ENCODE measurements around the gene NR0B1. TPM values are rescaled to one million over a fixed set of nuclear protein-coding genes. Genes with fewer than 3 reads are reported as not detected.

NR0B1 gene
- total RNA-seq, 1 donor from 2014 or later, result not detected

- no peak for DNase-seq (ENCODE audit: low spot score)
- no peak overlapping the region for H3K4me3 Mint-ChIP-seq (ENCODE audit: unreplicated experiment)
- no peak overlapping the region for H3K27ac Mint-ChIP-seq (ENCODE audit: unreplicated experiment)
- H3K9me3 Mint-ChIP-seq (ENCODE audit: low read depth), result peaks cover 2% of the 10 kb centered on the region
- no peaks in the 10 kb centered on the region for H3K36me3 Mint-ChIP-seq (ENCODE audit: low read depth)
- H3K4me1 Mint-ChIP-seq (ENCODE audit: low read depth), result no peaks in the 10 kb centered on the region
- TF ChIP-seq CTCF (IDR thresholded peaks at IDR 0.05), result no peak
- H3K27me3 Mint-ChIP-seq (ENCODE audit: low read depth), result peaks cover 5% of the 10 kb centered on the region
Observed at GRCh38 chrX:30317308-30317707, 8.1 kb upstream of the NR0B1 start.

- Mint-ChIP-seq H3K4me3 (ENCODE audit: unreplicated experiment) (no peak overlapping the region), H3K9me3 (ENCODE audit: low read depth) (no peaks in the 10 kb centered on the region), H3K27ac (ENCODE audit: unreplicated experiment) (no peak overlapping the region), H3K36me3 (ENCODE audit: low read depth) (no peaks in the 10 kb centered on the region), H3K4me1 (ENCODE audit: low read depth) (no peaks in the 10 kb centered on the region), H3K27me3 (ENCODE audit: low read depth) (peaks cover 7% of the 10 kb centered on the region)
- no peak for DNase-seq (ENCODE audit: low spot score)
- no peak for TF ChIP-seq CTCF (IDR thresholded peaks at IDR 0.05)
Observed at GRCh38 chrX:30313322-30313721, 4.1 kb upstream of the NR0B1 start.

DNA sequence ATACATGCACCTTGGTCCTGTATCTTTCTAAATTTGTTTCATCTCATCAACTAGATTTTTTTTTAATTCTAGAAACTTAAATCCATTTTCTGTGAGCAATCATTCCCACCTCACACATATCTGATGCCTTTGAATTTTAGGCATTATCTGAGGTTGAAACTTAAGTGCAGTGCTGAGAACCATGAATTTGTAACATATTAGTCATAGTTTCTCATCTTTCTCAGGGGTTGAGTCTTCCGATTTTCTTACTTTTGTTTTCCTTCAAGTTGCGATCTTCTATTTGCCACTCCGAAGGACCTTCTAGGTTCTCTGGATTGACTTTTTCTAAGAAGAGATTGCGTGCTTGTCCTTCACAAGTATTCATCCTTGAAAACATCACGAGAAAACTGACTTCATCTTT, 3.7 kb upstream of the NR0B1 start:
- DNase-seq (ENCODE audit: low spot score), result no peak
- Mint-ChIP-seq H3K4me1 (ENCODE audit: low read depth) (no peaks in the 10 kb centered on the region), H3K4me3 (ENCODE audit: unreplicated experiment) (no peak overlapping the region), H3K9me3 (ENCODE audit: low read depth) (no peaks in the 10 kb centered on the region), H3K27ac (ENCODE audit: unreplicated experiment) (no peak overlapping the region), H3K36me3 (ENCODE audit: low read depth) (no peaks in the 10 kb centered on the region), H3K27me3 (ENCODE audit: low read depth) (peaks cover 10% of the 10 kb centered on the region)
- no peak for TF ChIP-seq CTCF (IDR thresholded peaks at IDR 0.05)

DNA sequence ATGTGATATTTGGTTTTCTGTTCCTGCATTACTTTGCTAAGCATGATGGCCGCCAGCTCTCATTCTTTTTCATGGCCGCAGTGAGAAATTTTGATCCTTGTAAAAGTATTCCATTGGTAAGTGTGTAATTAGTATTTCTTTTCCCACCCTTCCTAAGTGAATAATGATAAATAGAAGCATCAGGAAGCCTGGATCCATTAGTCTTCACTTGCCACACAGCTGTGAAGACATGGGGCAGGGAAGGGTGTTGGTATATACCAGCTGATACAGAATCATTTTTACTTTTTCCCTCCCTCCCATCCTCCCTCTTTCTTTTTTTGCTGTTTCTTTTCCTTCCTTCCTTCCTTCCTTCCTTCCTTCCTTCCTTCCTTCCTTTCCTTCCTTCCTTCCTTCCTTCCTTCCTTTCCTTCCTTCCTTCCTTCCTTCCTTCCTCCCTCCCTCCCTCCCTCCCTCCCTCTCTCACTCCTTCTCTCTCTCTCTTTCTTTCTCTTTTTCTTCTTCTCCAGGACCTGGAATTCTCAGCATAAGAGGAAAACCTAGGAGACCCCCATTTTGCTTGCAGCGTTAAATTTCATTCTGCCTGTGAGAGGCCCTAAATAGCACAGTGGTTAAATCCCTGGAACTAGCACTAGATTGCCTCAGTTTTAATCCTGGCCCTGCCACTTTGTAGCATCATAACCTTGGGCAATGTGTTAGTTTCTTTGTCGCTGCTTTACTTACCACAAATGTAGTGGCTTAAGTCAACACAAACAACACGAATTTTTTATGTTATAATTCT, 1.4 kb upstream of the NR0B1 start:
- H3K27ac Mint-ChIP-seq (ENCODE audit: unreplicated experiment), result no peak overlapping the region
- no peak overlapping the region for H3K4me3 Mint-ChIP-seq (ENCODE audit: unreplicated experiment)
- TF ChIP-seq CTCF (IDR thresholded peaks at IDR 0.05), result no peak
- no peaks in the 10 kb centered on the region for H3K36me3 Mint-ChIP-seq (ENCODE audit: low read depth)
- no peak for DNase-seq (ENCODE audit: low spot score)
- H3K27me3 Mint-ChIP-seq (ENCODE audit: low read depth), result peaks cover 12% of the 10 kb centered on the region
- H3K9me3 Mint-ChIP-seq (ENCODE audit: low read depth), result no peaks in the 10 kb centered on the region
- H3K4me1 Mint-ChIP-seq (ENCODE audit: low read depth), result no peaks in the 10 kb centered on the region

GRCh38 chrX:30308263-30309138, 689 bp downstream of the NR0B1 start:
- Mint-ChIP-seq H3K4me1 (ENCODE audit: low read depth) (no peaks in the 10 kb centered on the region), H3K9me3 (ENCODE audit: low read depth) (no peaks in the 10 kb centered on the region), H3K27me3 (ENCODE audit: low read depth) (peaks cover 9% of the 10 kb centered on the region), H3K4me3 (ENCODE audit: unreplicated experiment) (peak overlapping the region; percentile 40), H3K36me3 (ENCODE audit: low read depth) (no peaks in the 10 kb centered on the region), H3K27ac (ENCODE audit: unreplicated experiment) (no peak overlapping the region)
- TF ChIP-seq CTCF (IDR thresholded peaks at IDR 0.05), result peak; percentile 62
- no peak for DNase-seq (ENCODE audit: low spot score)
